ENCODE results near the gene DNAJB9.
A peak's percentile ranks its signal among the peaks of the same experiment; 100 is the strongest.

The DNAJB9 gene

DNA sequence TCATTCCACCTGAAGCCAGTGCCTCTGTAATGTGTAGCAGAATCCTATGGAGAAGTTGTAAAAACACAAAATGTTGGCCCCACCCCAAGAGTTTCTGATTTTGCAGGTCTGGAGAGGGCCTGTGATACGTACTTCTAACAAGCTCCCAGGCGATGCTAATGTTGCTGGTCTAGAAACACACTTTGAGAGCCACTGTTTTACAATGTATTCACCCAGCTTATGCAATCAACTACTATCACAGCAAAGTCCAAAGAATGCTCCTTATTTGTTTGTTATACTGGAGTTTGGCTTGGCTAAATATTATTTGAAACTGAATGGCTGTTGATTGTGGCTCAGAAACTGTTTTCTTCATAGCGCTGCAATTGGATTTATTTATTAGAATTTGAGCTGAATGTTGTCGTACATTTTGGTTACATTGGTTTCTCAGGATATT, 44.3 kb downstream of the DNAJB9 start:
- peaks cover 7% of the 10 kb centered on the region for H3K4me1 ChIP-seq (ENCODE audit: control insufficient read depth, insufficient read depth, low read length)
- no peaks in the 10 kb centered on the region for H3K36me3 ChIP-seq (ENCODE audit: control insufficient read depth, insufficient read depth, low read length)
- no peak overlapping the region for H3K4me3 ChIP-seq (ENCODE audit: low read depth, low read length)
- no peaks in the 10 kb centered on the region for H3K27me3 ChIP-seq (ENCODE audit: control insufficient read depth, insufficient read depth, low read length)
- no peaks in the 10 kb centered on the region for H3K9me3 ChIP-seq (ENCODE audit: control insufficient read depth, insufficient read depth, low read length)
- H3K9ac ChIP-seq (ENCODE audit: low read depth, low read length), result no peak overlapping the region

DNA sequence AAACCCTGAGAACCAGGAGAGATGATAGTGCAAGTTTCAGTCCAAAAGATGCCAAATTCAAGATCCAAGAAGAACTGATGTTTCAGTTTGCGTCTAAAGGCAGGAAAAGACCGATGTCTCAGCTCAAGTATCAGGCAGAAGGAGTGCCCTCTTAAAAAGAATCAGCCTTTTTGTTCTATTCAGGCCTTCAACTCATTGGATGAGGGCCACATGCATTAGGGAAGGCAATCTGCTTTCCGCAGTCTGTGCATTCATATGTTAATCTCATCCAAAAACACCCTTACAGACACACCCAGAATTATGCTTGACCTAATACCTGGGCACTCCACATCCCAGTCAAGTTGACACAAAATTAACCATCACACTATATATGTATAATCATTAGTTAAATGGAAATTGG, 45.2 kb downstream of the DNAJB9 start:
- no peak overlapping the region for H3K9ac ChIP-seq (ENCODE audit: low read depth, low read length)
- no peaks in the 10 kb centered on the region for H3K9me3 ChIP-seq (ENCODE audit: control insufficient read depth, insufficient read depth, low read length)
- no peaks in the 10 kb centered on the region for H3K27me3 ChIP-seq (ENCODE audit: control insufficient read depth, insufficient read depth, low read length)
- H3K4me1 ChIP-seq (ENCODE audit: control insufficient read depth, insufficient read depth, low read length), result peaks cover 7% of the 10 kb centered on the region
- no peaks in the 10 kb centered on the region for H3K36me3 ChIP-seq (ENCODE audit: control insufficient read depth, insufficient read depth, low read length)
- H3K4me3 ChIP-seq (ENCODE audit: low read depth, low read length), result peak overlapping the region; percentile 24

DNA sequence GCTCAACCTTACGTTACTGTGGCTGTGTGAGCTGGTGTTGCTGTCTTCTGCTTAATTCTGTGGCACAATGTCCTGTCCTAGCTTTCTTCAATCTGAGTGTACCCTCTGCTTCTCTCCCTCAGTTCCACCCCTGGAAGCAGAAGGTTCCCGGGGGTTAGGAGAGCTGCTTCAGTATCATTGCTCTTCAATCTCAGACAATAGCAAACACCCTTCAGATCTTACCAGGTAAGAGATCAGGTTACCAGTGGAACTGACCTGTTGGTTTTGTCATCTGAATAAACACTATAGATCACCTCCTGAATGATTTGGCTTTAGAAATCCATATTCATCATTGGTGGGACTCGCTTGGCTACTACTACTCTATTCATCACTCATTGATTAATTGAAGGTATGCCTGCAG, 48.4 kb downstream of the DNAJB9 start:
- H3K4me3 ChIP-seq (ENCODE audit: low read depth, low read length), result no peak overlapping the region

DNA sequence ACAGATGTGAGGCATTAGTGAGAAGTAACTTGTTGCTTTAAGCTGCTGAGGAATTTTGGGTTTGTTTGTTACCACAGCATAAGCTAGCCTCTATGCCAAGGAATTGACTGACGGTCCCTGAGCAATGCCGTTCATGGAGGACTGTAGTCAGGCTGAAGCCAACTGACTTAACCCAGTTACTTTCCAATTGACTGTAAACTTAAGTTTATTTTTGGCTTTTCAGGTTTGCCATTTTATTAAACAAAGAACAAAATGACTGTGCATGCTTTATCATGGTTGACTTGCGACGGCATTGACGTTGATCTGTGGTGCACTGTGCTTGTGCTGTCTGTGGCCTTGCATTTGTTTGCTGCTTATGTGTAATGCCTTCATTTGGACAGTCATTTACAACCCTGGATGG, 53.5 kb downstream of the DNAJB9 start:
- H3K36me3 ChIP-seq (ENCODE audit: control insufficient read depth, insufficient read depth, low read length), result no peaks in the 10 kb centered on the region
- H3K9me3 ChIP-seq (ENCODE audit: control insufficient read depth, insufficient read depth, low read length), result no peaks in the 10 kb centered on the region
- H3K9ac ChIP-seq (ENCODE audit: low read depth, low read length), result no peak overlapping the region
- H3K4me3 ChIP-seq (ENCODE audit: low read depth, low read length), result no peak overlapping the region
- H3K27me3 ChIP-seq (ENCODE audit: control insufficient read depth, insufficient read depth, low read length), result no peaks in the 10 kb centered on the region
- H3K4me1 ChIP-seq (ENCODE audit: control insufficient read depth, insufficient read depth, low read length), result peaks cover 1% of the 10 kb centered on the region

More for the DNA sequence above, 48.4 kb downstream of the DNAJB9 start:
- Histone ChIP-seq H3K9ac (ENCODE audit: low read depth, low read length) (no peak overlapping the region), H3K27me3 (ENCODE audit: control insufficient read depth, insufficient read depth, low read length) (no peaks in the 10 kb centered on the region), H3K4me1 (ENCODE audit: control insufficient read depth, insufficient read depth, low read length) (peaks cover 7% of the 10 kb centered on the region), H3K9me3 (ENCODE audit: control insufficient read depth, insufficient read depth, low read length) (no peaks in the 10 kb centered on the region), H3K36me3 (ENCODE audit: control insufficient read depth, insufficient read depth, low read length) (no peaks in the 10 kb centered on the region)

Measured in iPS-15b (cell line).